HCT116 (cell line): Measurements from ENCODE around the gene GALNT5. TPM values are rescaled to one million over a fixed set of nuclear protein-coding genes. Genes with fewer than 3 reads are reported as not detected.

Experiments
- ATAC-seq: fragments of 200-7000 bp; cut with Tn5 transposase; 2 replicates; pipeline ENCODE4 v1.9.1; 2020; ENCODE audit warnings: mild to moderate bottlenecking, moderate library complexity
- BruUV-seq: library from RNA; stranded (reverse); fragments of 400-500 nt; replicated peaks from 2 replicates; lab custom pipeline; 2021; lab: Mats Ljungman, UMichigan
- CTCF ChIA-PET: fragments of 300-600 bp; sonication (Branson Sonifier 250); formaldehyde crosslinking; loops from one replicate; lab custom pipeline; 2021; ENCODE audit warnings: antibody characterized with exemption; lab: Charles Lee
- POLR2A ChIA-PET: fragments of 300-600, 350-600 bp; sonication (Branson Sonifier 250); formaldehyde crosslinking; loops from one replicate; lab custom pipeline; 2021; ENCODE audit warnings: antibody characterized with exemption; lab: Charles Lee
- RAD21 ChIA-PET, 2 experiments: fragments of 300-600 bp; sonication (Branson Sonifier 250); formaldehyde crosslinking; loops; one replicate each; lab custom pipeline; 2023; ENCODE audit warnings: low total read pairs in 2 of 2; ENCODE audit not compliant: uncharacterized antibody in 2 of 2, unreplicated experiment in 2 of 2, low non-redundant PET in 1 of 2; lab: Charles Lee
- DNase-seq: peaks from one replicate; pipeline ENCODE4 v3.0.0-alpha.2; 2010; ENCODE audit warnings: low read depth, low spot score
- H2AFZ ChIP-seq: fragments of 200-600 bp; shearing (Covaris generic), sonication (generic); 2 replicates; pipeline ENCODE4 v1.6.1; 2017; ENCODE audit warnings: low read depth, mixed run types, mixed read lengths, antibody characterized with exemption, low read length; ENCODE audit not compliant: poor library complexity, severe bottlenecking
- H3K27ac ChIP-seq: 2 replicates; pipeline ENCODE4 v1.5.1; 2012; ENCODE audit warnings: low read depth, low read length
- H3K27me3 ChIP-seq: fragments of 200-600 bp; sonication (generic); 2 replicates; pipeline ENCODE4 v1.6.1; 2016; ENCODE audit warnings: mixed run types, low read length, mixed read lengths; ENCODE audit not compliant: insufficient read depth
- H3K36me3 ChIP-seq, 2 experiments: fragments of 200-500 bp in 1 of 2; fragments of 200-600 bp in 1 of 2; sonication (Bioruptor generic) in 1 of 2; sonication (generic) in 1 of 2; 2 replicates each; pipeline versions ENCODE4 v1.5.1 to v1.6.1; 2014 to 2016; ENCODE audit warnings: low read length in 2 of 2, inconsistent platforms in 1 of 2, mixed read lengths in 1 of 2, mixed run types in 1 of 2; ENCODE audit not compliant: insufficient read depth in 2 of 2, control insufficient read depth in 1 of 2
- H3K4me1 ChIP-seq, 2 experiments: fragments of 200-600 bp in 1 of 2; sonication (generic) in 1 of 2; 2 replicates each; pipeline versions ENCODE4 v1.5.1 to v1.6.1; 2012 to 2017; ENCODE audit warnings: low read length in 2 of 2, inconsistent platforms in 1 of 2, mild to moderate bottlenecking in 1 of 2, mixed read lengths in 1 of 2, mixed run types in 1 of 2, moderate library complexity in 1 of 2; ENCODE audit not compliant: insufficient read depth in 2 of 2, control insufficient read depth in 1 of 2
- H3K4me2 ChIP-seq: fragments of 200-600 bp; sonication (generic); 2 replicates; pipeline ENCODE4 v1.6.1; 2017; ENCODE audit warnings: mixed run types, low read length, mixed read lengths
- H3K4me3 ChIP-seq, 2 experiments: fragments of 200-600 bp in 1 of 2; sonication (generic) in 1 of 2; replicated peaks in 1 of 2; 2 replicates each; pipeline ENCODE4 v1.5.1; 2011 to 2016; ENCODE audit warnings: low read length in 2 of 2, control low read depth in 1 of 2, low read depth in 1 of 2, mild to moderate bottlenecking in 1 of 2, mixed read lengths in 1 of 2, mixed run types in 1 of 2
- H3K79me2 ChIP-seq: fragments of 200-600 bp; sonication (generic); 2 replicates; pipeline ENCODE4 v1.6.1; 2017; ENCODE audit warnings: mild to moderate bottlenecking, mixed run types, low read length, moderate library complexity, mixed read lengths; ENCODE audit not compliant: insufficient read depth
- H3K9ac ChIP-seq: fragments of 200-600 bp; sonication (generic); 2 replicates; pipeline ENCODE4 v1.6.1; 2016; ENCODE audit warnings: low read length, mixed read lengths
- H3K9me2 ChIP-seq: fragments of 200-600 bp; sonication (generic), shearing (Covaris generic); 2 replicates; pipeline ENCODE4 v1.6.1; 2017; ENCODE audit warnings: mixed run types, mild to moderate bottlenecking, moderate library complexity; ENCODE audit not compliant: insufficient read depth
- H3K9me3 ChIP-seq, 2 experiments: fragments of 200-500 bp in 1 of 2; fragments of 200-600 bp in 1 of 2; sonication (Bioruptor generic) in 1 of 2; sonication (generic) in 1 of 2; 2 replicates each; pipeline ENCODE4 v1.6.1; 2014 to 2017; ENCODE audit warnings: low read length in 2 of 2, mixed read lengths in 2 of 2, inconsistent platforms in 1 of 2, low read depth in 1 of 2, mild to moderate bottlenecking in 1 of 2, mixed run types in 1 of 2, moderate library complexity in 1 of 2; ENCODE audit not compliant: control insufficient read depth in 1 of 2, insufficient read depth in 1 of 2
- H4K20me1 ChIP-seq: fragments of 200-600 bp; sonication (generic), shearing (Covaris generic); 2 replicates; pipeline ENCODE4 v1.6.1; 2017; ENCODE audit warnings: mixed run types, mild to moderate bottlenecking, moderate library complexity; ENCODE audit not compliant: insufficient read depth
- CEBPB ChIP-seq: IDR thresholded peaks from 2 replicates; pipeline ENCODE4 v1.6.1; 2012; ENCODE audit warnings: low read depth
- ELF1 ChIP-seq: IDR thresholded peaks from 2 replicates; pipeline ENCODE4 v1.6.1; 2012; ENCODE audit warnings: low read depth, borderline replicate concordance
- EZH2 ChIP-seq: fragments of 200-600 bp; sonication (generic); IDR thresholded peaks from 2 replicates; pipeline ENCODE4 v1.6.1; 2017; ENCODE audit warnings: antibody characterized with exemption, mixed run types
- EZH2phosphoT487 ChIP-seq: fragments of 200-600 bp; IDR thresholded peaks from 2 replicates; pipeline ENCODE4 v1.6.1; 2018; ENCODE audit warnings: antibody characterized with exemption, borderline replicate concordance
- JUND ChIP-seq: IDR thresholded peaks from 2 replicates; pipeline ENCODE4 v1.6.1; 2012
- POLR2A ChIP-seq: IDR thresholded peaks from 2 replicates; pipeline ENCODE4 v1.7.0; 2011; ENCODE audit warnings: borderline replicate concordance; ENCODE audit not compliant: insufficient read depth, insufficient read length; ENCODE audit errors: extremely low read depth
- SP1 ChIP-seq: IDR thresholded peaks from 2 replicates; pipeline ENCODE4 v1.6.1; 2012; ENCODE audit warnings: low read depth
- TCF7L2 ChIP-seq: IDR thresholded peaks from 2 replicates; pipeline ENCODE4 v1.7.0; 2011; ENCODE audit warnings: borderline replicate concordance, inconsistent platforms; ENCODE audit not compliant: insufficient read depth, insufficient read length; ENCODE audit errors: extremely low read depth
- ZNF274 ChIP-seq: fragments of 200-500 bp; sonication (Bioruptor generic); IDR thresholded peaks from 2 replicates; pipeline ENCODE4 v1.6.1; 2014; ENCODE audit warnings: mild to moderate bottlenecking, low read depth, low read length, inconsistent platforms
- intact Hi-C: fragments of 100-400 bp; cut with micrococcal nuclease; formaldehyde crosslinking; loops from 2 replicates; pipeline ENCODE4 v1.10.0; 2022
- total RNA-seq: library from RNA; stranded (reverse); gene quantifications from one replicate; pipeline ENCODE4 v1.2.1, GENCODE V29; 2021; ENCODE audit not compliant: unreplicated experiment
- TF ChIP-seq, protein P1 (sequence below): IDR thresholded peaks from 2 replicates; pipeline ENCODE4 v1.6.1; 2012
- TF ChIP-seq, protein P2 (sequence below): IDR thresholded peaks from 2 replicates; pipeline ENCODE4 v1.6.1; 2011; ENCODE audit warnings: mild to moderate bottlenecking, low read length, moderate library complexity; ENCODE audit not compliant: insufficient replicate concordance; ENCODE audit errors: extremely low read depth

The GALNT5 gene
- total RNA-seq, 1 experiment from 2014 or later: 3.9 TPM

DNA sequence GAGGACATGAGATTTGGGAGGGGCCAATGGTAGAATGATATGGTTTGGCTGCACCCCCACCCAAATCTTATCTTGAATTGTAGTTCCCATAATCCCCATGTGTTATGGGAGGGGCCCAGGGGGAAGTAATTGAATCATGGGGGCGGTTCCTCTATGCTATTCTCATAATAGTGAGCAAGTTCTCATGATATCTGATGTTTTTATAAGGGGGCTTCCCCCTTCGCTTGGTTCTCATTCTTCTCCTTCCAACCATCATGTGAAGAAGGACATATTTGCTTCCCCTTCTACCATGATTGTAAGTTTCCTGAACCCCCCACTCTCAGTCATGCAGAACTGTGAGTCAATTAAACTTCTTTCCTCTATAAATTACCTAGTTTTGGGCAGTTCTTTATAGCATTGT, 105.1 kb downstream of the GALNT5 start:
- ChIA-PET CTCF (no interaction called here), POLR2A (no interaction called here), RAD21 (no interaction called here)
- Histone ChIP-seq H3K36me3 (no peaks in the 10 kb centered on the region), H4K20me1 (no peaks in the 10 kb centered on the region), H3K9me2 (no peaks in the 10 kb centered on the region), H3K9ac (no peak overlapping the region), H2AFZ (no peak overlapping the region), H3K4me2 (no peak overlapping the region), H3K27ac (no peak overlapping the region), H3K27me3 (no peaks in the 10 kb centered on the region), H3K4me1 (no peaks in the 10 kb centered on the region), H3K4me3 (no peak overlapping the region), H3K9me3 (no peaks in the 10 kb centered on the region), H3K79me2 (no peaks in the 10 kb centered on the region)
- TF ChIP-seq, protein P1, sequence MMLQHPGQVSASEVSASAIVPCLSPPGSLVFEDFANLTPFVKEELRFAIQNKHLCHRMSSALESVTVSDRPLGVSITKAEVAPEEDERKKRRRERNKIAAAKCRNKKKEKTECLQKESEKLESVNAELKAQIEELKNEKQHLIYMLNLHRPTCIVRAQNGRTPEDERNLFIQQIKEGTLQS: no peak
- no peak for TF ChIP-seq ZNF274
- TF ChIP-seq SP1: no peak
- TF ChIP-seq ELF1: no peak
- TF ChIP-seq TCF7L2: no peak
- no peak for TF ChIP-seq EZH2phosphoT487
- TF ChIP-seq EZH2: no peak
- TF ChIP-seq JUND: no peak
- TF ChIP-seq, protein P2, sequence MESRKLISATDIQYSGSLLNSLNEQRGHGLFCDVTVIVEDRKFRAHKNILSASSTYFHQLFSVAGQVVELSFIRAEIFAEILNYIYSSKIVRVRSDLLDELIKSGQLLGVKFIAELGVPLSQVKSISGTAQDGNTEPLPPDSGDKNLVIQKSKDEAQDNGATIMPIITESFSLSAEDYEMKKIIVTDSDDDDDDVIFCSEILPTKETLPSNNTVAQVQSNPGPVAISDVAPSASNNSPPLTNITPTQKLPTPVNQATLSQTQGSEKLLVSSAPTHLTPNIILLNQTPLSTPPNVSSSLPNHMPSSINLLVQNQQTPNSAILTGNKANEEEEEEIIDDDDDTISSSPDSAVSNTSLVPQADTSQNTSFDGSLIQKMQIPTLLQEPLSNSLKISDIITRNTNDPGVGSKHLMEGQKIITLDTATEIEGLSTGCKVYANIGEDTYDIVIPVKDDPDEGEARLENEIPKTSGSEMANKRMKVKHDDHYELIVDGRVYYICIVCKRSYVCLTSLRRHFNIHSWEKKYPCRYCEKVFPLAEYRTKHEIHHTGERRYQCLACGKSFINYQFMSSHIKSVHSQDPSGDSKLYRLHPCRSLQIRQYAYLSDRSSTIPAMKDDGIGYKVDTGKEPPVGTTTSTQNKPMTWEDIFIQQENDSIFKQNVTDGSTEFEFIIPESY: no peak
- TF ChIP-seq CEBPB: no peak
- TF ChIP-seq POLR2A: no peak
- intact Hi-C loops: no loop called here
- no peak for ATAC-seq
- no TSS peak for BruUV-seq
- DNase-seq: no peak
